Myocyte (in vitro differentiated cells): ENCODE data around the gene CD72. TPM values are rescaled to one million over a fixed set of nuclear protein-coding genes. Genes with fewer than 3 reads are reported as not detected.
A peak's percentile ranks its signal among the peaks of the same experiment; 100 is the strongest.
"Not testable (repeated sequence)": the region's sequence is repeated elsewhere in the genome, so short reads cannot be mapped to it uniquely, and the experiment has no call there.

Source experiments
- DNase-seq: peaks from one replicate; pipeline ENCODE4 v3.0.0-alpha.2; 2012; ENCODE audit warnings: low read depth
- total RNA-seq: library from RNA; depleted of rRNA; stranded (reverse); fragments of >200 nt; gene quantifications from 2 replicates; pipeline ENCODE4 v1.2.3, GENCODE V29; 2014

CD72 gene
- total RNA-seq, 1 donor from 2014 or later = 2.2 TPM

DNA sequence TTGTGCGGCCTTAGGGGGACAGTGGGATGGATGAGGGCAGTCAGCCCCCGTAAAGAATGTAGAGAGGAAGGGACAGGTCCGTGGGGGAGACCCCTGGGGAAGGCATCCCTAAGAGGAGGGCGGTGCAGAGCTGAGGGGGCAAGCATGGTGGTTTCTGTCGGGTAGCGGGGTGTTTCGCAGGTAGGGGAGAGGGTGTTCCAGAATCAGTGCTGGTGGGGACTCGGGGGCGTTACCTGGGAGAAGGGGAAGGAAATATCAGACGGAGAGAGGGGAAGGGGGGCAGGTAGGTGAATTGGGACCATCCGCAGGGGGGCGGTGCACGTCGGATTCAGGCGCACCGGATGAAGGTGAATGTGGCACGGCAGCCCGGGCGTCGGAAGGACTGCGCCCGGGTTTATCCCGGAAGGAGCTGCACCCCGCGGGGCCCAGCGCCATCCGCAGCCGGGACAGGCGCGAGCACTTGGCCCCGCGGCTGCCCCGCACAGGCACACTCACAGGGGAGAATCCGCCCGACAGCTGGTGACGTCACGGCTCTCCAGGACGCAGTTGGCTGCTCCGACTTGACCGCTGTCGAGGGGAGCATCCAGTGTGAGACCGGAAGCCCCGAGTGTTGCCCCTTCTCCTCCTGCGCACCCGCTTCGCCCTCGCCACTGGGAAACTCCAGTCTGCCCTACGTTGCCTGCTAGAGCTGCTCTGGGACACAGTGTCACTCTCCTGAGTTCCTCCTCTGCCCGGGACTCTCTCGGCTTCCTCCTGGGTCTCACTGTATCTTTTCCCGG lies 1.3 kb downstream of the CD72 start:
- DNase-seq = peak; percentile 43

DNA sequence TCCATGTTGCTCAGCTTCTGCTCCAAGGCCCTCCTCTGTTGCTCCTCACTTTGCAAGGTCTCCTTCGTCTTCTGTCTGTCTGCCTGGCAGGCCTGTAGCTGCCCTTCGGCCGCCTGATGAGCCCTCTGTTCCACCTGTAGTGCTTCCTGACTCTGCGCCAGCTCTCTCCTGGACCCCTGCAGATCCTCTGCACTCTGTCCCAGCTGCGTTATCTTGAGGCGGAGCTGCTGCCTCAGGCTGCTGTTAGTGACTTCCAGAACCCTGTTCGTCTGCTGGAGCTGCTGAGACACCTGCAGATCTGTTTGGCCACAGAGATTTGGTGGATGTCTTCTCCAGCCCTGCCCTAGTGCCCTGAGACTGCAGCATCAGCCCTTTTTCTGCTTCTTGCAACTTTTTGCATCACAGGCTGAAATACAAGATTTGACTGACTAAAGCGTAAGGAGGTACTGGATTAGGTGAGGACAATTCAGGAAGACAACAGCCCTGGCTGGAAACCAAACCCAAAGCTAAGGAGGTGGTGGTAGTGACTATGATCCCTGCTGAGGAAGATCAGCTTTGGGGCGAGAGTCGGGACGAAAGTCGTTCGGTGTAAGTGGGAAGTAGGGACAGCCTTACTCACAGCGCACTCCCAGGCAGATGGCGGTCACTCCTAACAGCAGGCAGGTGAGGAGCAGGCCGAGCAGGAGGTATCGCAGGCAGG lies 2.1 kb downstream of the CD72 start:
- DNase-seq = no peak

DNA sequence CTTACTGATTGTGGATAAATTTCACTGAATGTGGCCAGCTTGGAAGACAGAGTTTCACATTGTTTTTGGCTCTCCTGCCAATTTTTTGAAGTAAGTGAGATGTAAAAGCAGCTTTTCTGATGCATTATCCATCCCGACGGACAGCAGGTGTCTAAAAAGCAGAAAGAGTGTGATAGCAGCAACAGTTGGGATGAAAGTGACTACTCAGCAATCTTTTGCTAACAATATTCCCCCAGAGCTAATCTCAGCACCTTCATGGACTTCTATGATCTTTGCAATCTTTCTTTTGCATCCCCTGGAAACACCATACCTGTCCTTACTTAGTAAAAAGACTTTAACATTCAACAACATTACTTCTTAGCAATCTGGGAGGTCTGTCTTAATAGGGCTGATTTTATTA lies 5.4 kb downstream of the CD72 start:
- DNase-seq = no peak

DNA sequence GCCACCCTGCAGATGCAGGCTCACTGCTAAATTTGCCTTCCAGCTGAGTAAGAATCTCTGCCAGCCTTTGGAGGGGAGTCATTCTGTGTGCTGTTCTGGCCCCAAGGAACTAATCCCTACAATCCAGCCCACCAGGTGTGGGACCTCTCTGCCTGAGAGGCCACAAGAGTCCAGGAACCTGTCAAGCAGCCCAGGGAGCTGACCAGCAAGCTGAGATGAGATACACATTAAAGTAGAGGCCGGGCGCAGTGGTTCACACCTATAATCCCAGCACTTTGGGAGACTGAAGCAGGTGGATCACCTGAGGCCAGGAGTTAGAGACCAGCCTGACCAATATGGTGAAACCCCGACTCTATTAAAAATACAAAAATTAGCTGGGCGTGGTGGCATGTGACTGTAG lies 6.1 kb downstream of the CD72 start:
- DNase-seq = not testable (repeated sequence)

DNA sequence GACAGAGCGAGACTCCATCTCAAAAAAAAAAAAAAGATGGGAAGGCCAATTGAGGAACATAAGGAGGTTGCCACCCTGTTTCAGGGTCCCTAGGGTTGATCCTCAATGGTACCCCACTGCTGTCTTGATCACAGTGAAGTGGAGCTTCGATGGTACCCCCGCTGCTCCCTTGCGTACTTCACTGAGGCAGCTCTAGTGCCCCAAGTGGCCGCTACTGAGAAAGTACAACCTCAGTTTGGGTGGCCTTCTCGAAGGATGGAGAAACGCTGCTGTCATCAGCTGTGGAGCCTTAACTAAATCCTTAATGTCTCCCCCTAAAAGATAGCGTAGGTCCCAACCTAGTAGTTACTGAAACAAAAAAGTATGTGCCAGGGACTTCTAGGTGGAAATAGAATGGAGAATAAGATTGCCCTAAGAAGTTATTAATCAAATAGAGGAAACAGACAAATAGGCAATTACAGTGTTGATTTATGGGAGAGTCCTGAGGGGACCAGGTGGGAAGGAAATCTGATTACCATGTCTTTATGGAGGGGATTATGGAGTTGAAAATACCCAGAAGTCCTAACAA lies 6.9 kb downstream of the CD72 start:
- peak; percentile 57 for DNase-seq

DNA sequence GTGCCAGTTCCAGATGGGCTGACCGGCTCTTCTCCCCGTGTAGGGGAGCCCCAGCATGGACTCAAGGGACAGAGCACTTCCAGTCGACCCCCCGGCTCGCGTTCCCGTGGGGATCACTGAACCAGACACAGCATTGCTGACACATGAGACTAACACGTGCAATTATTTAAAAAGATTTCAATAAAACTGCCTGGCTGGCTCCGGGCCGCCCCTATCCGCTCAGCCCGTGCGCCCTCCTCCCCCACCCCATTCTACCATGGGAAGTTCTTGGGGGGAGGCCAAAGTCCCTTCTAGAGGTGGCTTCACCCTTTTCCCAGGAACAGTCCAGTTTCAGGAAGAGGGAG lies 8.4 kb downstream of the CD72 start:
- DNase-seq = no peak

DNA sequence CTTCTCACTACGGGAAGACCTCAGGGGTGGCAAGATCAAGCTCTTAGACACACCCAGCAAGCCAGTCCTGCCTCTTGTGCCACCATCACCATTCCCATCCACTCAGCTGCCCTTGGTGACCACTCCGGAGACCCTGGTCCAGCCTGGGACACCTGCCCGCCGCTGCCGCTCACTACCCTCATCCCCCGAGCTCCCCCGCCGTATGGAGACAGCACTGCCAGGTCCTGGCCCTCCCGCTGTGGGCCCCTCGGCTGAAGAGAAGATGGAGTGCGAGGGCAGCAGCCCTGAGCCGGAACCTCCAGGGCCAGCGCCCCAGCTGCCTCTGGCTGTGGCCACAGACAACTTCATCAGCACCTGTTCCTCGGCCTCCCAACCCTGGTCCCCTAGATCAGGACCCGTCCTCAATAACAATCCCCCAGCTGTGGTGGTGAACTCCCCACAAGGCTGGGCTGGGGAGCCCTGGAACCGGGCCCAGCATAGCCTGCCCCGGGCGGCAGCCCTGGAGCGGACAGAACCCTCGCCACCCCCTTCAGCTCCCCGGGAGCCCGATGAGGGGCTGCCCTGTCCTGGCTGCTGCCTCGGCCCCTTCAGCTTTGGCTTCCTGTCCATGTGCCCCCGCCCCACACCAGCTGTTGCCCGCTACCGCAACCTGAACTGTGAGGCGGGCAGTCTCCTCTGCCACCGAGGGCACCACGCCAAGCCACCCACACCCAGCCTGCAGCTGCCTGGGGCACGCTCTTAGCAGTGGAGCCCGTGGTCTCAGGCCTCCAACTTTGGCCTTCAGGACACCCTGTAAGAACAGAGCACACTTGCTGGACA lies 9.0 kb downstream of the CD72 start:
- DNase-seq = peak; percentile 98

DNA sequence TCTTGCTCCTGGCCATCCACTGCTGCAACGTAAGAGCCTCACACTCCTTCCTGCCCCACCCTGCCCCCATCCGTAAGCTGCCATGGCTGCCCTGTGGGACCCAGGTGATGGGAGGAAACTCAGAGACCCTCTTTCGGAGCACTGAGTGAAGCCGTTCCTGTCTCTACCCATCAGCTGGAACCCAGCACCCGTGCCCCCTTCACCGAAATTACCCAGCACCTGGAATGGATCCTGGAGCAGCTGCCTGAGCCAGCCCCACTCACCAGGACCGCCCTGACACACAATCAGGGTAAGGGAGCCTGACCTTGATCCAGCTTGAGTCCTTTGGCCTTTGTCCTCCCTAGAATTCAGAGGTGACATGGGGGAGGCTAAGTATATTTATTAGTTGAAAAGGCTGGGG lies 10.0 kb downstream of the CD72 start:
- no peak for DNase-seq

DNA sequence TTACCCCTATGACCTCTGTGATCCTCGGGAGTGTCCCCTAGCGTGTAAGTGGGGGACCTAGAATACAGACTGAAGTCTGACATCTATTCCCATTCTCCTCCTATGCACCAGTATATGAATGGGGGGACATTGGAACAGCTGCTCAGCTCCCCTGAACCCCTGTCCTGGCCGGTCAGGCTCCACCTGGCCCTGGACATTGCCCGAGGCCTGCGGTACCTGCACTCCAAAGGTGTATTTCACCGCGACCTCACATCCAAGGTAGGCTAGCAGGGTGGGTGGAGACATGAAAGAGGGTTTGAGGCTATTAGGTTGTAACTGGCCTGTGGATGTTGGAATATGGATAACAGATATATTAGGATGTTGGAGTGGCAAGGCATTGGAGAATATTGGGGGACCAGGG lies 11.5 kb downstream of the CD72 start:
- DNase-seq = no peak

DNA sequence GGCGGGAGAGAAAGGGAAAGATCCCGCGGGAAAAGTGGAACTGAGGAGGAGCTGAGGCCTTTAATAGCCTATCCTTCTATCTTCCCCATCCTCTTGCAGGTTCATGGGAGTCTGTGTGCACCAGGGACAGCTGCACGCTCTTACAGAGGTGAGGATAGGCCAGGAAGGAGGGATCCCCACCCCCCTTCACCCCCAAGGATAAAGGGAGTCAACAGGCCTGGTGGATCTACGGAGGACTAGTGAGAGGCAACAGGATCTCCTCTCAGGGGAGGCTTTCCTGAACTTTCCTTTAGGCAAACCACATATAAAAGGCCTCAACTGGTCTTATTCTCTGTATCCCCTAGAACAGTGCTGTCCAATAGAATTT lies 12.1 kb downstream of the CD72 start:
- peak; percentile 59 for DNase-seq

DNA sequence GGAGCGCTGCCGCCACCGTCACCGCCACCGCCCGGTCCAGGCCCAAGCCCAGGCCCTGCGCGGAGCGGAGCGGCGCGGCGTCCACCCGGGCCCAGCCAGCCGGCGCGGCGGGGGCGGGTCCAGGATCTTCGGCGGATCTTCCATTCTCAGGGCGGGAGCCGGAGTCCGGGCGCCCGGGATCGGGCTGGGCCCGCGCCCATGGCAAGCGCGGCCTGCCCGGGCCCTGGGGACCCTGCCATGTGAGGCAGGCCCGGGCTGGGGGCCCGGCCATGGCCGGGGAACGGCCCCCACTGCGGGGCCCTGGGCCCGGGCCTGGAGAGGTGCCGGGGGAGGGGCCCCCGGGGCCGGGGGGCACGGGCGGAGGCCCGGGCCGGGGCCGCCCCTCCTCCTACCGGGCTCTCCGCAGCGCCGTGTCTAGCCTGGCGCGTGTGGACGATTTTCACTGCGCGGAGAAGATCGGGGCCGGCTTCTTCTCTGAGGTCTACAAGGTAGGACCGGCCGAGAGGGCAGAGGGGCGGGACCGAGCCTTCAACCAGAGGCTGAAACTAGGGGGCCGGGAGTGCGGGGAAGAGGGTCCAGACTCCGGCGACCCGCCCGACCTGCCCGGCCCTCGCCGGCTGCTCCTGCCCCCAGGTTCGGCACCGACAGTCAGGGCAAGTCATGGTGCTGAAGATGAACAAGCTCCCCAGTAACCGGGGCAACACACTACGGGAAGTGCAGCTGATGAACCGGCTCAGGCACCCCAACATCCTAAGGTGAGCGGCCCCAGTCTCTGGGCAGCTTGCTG lies 12.7 kb downstream of the CD72 start:
- DNase-seq = no peak

DNA sequence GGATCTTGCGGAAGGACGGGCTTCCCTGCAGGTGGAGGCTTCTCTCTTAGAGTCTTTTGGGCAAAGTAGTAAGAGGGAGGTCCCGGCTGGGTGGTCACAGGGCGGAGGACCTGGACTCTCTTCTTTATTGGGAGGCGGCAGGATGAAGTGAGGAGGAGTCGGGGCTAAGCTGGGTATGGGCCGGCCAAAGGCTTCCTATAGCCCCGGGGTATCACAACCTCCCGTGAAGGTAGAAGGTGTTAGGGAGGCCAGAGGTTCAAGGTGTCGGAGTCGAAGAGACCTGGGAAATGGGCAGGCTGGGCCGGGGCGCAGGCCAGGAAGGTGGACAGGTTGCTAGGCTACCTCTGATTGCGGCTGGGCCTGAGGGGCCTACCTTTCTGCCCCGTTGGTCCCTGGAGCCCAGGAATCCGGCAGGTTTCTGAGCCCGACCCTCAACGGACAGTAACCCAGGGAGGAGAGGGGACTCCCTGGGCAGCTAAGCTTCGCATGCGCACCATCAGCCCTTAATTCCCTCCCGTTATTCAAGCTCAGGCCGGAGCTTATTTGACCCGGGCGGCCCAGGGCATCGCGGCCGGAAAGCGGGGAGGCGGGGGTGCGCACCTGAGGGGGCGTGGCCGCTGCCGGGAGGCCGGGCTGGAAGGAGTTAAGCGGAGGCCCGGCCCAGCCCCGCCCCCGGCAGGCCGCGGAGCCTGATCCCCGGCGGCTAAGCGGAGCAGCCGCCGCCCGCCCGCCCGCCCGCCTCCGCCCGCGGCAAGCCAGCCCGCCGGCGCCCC lies 13.4 kb downstream of the CD72 start, which contains the start of gene TESK1:
TSS of gene TESK1 (plus strand) at position 685 of the 773 bp plus-strand sequence. CDS start 358 bp downstream, outside the sequence.
- peak; percentile 77 for DNase-seq

DNA sequence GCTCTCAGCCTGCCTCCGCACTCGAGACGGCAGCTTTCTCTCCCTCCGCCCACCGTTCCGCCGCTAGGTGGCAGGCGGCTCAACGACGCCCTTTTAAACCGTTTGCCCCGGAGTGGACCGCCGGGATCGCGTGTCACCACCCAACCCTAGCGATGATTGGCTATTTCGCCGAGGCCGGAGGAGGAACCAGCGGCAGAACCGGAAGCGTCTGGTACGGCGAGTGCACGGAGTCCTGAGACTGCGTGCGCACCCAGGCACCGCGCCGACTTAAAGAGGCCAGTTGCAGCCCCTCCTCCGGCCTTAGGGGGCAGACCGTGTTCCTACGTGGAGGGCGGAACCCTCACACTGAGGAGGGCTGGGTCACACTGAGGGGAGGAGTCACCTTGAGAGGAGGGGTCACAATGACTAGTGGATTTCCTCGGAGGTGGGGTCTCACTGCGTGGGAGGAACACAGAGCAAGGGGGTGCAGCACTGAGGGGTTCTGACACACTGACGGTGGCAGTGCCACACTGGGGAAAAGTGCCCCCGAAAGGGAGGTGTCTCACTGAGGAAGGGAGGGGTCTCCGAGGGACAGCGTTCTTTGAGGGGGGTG lies 14.1 kb downstream of the CD72 start:
- DNase-seq = peak; percentile 100

DNA sequence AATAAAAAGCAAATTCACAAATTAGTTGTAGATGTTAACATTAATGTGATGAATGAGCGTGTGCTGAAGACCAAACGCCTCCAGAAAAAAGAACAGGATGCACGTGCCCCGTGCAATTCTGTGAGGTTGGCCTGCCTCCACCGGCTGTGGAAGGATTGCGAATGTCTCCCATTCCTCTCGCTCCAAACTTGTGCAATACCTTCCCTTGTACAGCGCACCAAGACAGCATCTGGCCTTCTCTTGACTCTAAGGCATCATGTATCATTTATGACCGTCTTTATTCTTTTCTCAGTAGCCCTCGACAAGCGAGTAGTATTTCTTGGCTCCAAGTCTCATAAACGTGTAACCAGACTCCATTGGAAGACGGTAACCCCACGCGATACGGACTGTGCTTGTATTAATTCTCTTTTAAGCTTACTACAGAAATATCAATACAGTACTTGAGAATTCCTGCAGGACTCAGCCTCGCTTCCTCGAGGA lies 14.7 kb downstream of the CD72 start:
- peak; percentile 76 for DNase-seq

DNA sequence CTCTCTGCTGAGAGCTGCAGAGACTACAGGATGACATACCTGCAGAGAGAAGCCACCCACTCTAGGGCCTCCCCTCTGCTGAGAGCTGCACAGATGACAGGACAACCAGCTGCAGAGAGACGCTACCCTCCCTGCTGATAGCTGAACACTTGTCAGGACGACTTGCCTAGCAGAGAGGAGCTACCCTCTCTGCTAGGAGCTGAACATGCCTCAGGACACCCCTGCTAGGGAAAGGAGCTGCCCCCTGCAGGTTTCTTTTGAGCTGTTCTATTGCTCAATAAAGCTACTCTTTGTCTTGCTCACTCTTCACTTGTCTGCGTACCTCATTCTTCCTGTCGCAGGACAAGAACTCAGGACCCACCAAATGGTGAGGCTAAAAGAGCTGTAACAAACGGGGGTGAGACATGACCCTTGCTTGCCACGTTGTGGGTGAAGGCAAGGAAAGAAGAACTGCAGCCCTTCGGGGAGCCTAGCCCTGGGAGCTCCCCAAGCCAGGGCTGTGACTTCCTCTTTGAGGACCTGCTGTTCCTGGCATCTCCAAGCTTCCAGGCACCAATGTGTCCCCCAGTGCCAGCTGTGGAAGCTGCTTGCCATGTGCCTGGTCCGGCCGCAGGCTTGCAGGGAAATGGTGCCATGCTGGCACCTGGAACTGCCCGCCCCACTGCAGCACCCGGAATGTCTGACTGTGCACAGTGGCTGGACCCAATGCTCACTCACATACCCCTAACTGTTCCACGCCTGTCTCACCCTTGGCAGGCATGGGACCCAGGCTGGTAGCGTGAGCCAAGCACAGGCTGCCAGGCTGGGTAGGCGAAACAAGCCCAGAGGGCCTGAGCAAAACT lies 18.2 kb downstream of the CD72 start:
- DNase-seq = no peak

DNA sequence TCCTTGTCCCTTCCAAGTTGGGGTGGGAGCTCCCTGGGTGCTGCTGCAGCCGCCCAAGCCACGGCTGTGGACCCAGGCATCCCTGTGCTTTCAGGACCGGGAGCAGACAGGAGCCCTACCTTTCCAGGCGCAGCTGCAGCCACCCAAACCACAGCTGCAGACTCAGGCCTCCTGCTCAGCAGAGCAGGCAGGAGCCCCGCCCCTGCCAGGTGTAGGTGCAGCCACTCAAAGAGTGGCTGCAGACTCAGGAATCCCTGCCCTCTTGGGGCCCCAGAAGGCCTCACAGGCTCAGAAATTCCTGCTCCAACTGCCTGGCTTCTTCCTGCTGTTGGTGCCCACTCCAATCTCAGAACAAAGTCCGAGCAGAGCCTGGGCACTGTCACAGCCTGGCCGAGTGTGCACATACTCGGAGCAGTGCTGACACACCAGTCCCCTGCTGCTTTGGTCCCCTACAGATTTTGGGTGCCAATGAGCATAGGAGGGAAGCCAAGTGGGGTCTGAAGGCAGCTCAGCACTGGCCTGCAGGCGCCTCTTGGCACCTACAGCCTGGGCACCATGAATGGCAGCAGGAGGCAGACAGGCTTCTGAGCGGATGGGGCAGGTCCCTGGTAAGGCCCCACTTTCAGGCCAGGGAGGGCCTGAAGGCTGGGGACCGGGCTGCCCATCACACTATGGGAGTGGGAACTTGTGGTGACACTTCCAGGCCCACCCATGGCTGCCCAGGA lies 19.2 kb downstream of the CD72 start:
- no peak for DNase-seq

DNA sequence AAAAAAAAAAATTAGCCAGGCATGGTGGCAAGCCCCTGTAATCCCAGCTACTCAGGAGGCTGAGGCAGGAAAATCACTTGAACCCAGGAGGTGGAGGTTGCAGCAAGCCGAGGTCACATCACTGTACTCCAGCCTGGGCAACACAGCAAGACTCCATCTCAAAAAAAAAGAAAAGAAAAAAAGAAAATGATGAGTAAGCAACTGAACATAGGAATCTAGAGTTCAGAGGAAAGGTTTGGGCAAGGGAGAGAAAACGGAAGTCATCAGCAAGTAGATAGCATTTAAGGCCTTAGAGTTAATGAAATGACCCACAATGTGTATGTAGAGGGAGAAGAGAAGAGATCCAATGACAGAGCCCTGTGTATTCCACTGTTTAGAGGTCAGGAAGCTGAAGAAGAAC lies 21.3 kb downstream of the CD72 start:
- not testable (repeated sequence) for DNase-seq

DNA sequence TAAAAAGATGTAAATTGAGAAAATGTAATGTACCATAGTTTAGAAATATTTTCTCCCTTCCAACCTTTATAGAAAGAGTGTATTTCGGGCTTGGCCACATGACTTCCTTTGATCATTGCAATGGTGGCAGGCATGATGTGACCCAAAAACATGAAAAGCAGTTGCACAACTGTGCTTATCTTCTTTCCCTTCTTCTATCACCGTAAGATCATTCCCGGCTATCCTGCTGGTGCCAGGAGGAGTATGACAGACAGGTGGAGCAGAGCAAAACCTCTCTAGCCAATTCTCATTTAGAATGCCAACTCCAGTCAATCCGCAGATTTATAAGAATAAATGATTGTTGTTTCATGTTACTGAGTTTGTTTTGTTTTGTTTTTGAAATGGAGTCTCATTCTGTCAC lies 23.7 kb downstream of the CD72 start:
- no peak for DNase-seq
